ENCODE data around the gene TNFRSF9. TPM values are rescaled to one million over a fixed set of nuclear protein-coding genes. Genes with fewer than 3 reads are reported as not detected.

TNFRSF9 gene
- total and polyA plus RNA-seq, 2 donors from 2014 or later: 0.54 TPM; not detected in 1

- no peaks in the 10 kb centered on the region for H3K36me3 ChIP-seq (ENCODE audit: control insufficient read depth in 2 of 3, insufficient read depth in 3 of 3, low read length in 3 of 3)
- H3K4me3 ChIP-seq (ENCODE audit: low read length in 3 of 3): no peak overlapping the region
- H3K4me1 ChIP-seq (ENCODE audit: control insufficient read depth in 2 of 3, insufficient read depth in 2 of 3, low read depth in 1 of 3, low read length in 3 of 3): no peaks in the 10 kb centered on the region
- no peak for DNase-seq
- no peak for FAIRE-seq
- no peak overlapping the region for H3K27ac ChIP-seq (ENCODE audit: low read depth in 2 of 2, low read length in 2 of 2)
- TF ChIP-seq CTCF (IDR thresholded peaks at IDR 0.05; ENCODE audit: borderline replicate concordance, extremely low read depth, insufficient read depth): no peak
- H3K9me3 ChIP-seq (ENCODE audit: control insufficient read depth in 2 of 3, insufficient read depth in 1 of 3, low read length in 3 of 3): no peaks in the 10 kb centered on the region
- intact Hi-C loops (cut with DNase I): no loop called here
- H3K27me3 ChIP-seq (ENCODE audit: control insufficient read depth, insufficient read depth, low read length): no peaks in the 10 kb centered on the region
- H3K9ac ChIP-seq (ENCODE audit: low read length in 3 of 3): no peak overlapping the region
Measured at GRCh38 chr1:7890853-7891252, 49.8 kb downstream of the TNFRSF9 start.

DNA sequence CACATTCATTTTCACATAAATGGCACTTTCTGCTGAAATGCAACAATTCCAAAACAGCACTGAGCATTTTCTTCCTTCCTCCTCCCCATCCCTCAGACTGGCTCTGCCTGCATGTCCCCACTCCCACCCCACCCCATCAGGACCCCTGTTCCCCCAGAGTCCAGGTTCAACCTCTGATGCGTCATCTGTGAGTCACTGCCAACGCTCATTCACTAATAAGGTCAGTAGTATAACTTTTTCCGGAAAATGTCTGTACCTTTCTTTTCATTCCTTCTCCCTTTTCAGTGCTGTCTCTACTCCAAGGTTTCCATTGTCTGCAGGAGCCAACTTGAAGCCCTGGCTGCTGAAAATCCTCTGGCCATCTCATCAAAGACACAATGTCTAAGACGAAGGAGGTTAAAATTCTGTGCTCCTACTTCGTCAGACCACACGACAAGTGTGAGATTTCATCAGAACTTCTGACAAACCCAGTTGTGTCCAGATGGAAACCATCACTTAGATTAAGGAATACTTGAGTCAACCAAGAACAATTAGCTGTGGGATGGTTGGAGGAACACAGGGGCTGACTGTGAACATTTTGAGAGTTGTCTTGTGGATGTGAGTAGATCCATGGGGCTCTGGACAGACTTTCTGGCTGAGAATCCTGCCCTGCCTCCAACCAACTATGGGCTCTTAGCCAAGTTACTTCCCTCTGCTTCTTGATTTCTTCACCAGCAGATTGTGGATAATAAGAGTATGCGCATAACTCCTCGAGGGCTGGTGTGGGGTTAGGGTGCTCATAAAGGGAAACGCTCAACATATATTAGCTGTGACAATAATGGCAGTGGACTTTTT lies 52.2 kb downstream of the TNFRSF9 start:
- DNase-seq (peak in 1 of 5 donors; percentile 7), FAIRE-seq (no peak)
- Histone ChIP-seq H3K36me3 (ENCODE audit: control insufficient read depth in 2 of 3, insufficient read depth in 3 of 3, low read length in 3 of 3) (no peaks in the 10 kb centered on the region), H3K4me3 (ENCODE audit: low read length in 3 of 3) (no peak overlapping the region), H3K9me3 (ENCODE audit: control insufficient read depth in 2 of 3, insufficient read depth in 1 of 3, low read length in 3 of 3) (no peaks in the 10 kb centered on the region), H3K9ac (ENCODE audit: low read length in 3 of 3) (no peak overlapping the region), H3K27ac (ENCODE audit: low read depth in 2 of 2, low read length in 2 of 2) (no peak overlapping the region), H3K4me1 (ENCODE audit: control insufficient read depth in 2 of 3, insufficient read depth in 2 of 3, low read depth in 1 of 3, low read length in 3 of 3) (no peaks in the 10 kb centered on the region), H3K27me3 (ENCODE audit: control insufficient read depth, insufficient read depth, low read length) (no peaks in the 10 kb centered on the region)
- intact Hi-C loops (cut with DNase I): no loop called here
- no peak for TF ChIP-seq CTCF (IDR thresholded peaks at IDR 0.05; ENCODE audit: borderline replicate concordance, extremely low read depth, insufficient read depth)

DNA sequence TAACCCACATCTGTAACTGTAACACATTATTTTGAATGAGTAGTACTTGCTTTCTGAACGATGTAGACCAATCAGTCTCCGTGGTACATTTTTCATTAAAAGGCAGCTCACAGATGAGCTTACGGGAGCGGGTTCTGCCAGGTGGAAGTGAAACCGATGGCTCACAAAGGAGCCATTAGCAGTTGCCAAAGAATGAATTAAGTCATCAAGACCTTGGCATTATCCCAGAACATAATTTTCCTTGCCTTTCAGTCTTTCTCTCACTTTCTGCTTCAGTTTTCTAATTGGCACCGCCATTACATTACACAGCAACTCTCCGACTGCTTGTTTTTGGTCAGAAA lies 54.3 kb downstream of the TNFRSF9 start:
- Histone ChIP-seq H3K9ac (ENCODE audit: low read length in 3 of 3) (no peak overlapping the region), H3K9me3 (ENCODE audit: control insufficient read depth in 2 of 3, insufficient read depth in 1 of 3, low read length in 3 of 3) (no peaks in the 10 kb centered on the region), H3K4me3 (ENCODE audit: low read length in 3 of 3) (no peak overlapping the region), H3K27ac (ENCODE audit: low read depth in 2 of 2, low read length in 2 of 2) (no peak overlapping the region), H3K4me1 (ENCODE audit: control insufficient read depth in 2 of 3, insufficient read depth in 2 of 3, low read depth in 1 of 3, low read length in 3 of 3) (no peaks in the 10 kb centered on the region), H3K27me3 (ENCODE audit: control insufficient read depth, insufficient read depth, low read length) (no peaks in the 10 kb centered on the region), H3K36me3 (ENCODE audit: control insufficient read depth in 2 of 3, insufficient read depth in 3 of 3, low read length in 3 of 3) (no peaks in the 10 kb centered on the region)
- intact Hi-C loops (cut with DNase I): no loop called here
- DNase-seq (no peak), FAIRE-seq (no peak)
- no peak for TF ChIP-seq CTCF (IDR thresholded peaks at IDR 0.05; ENCODE audit: borderline replicate concordance, extremely low read depth, insufficient read depth)
